Panc1 (cell line): ENCODE results near the gene EED. TPM values are rescaled to one million over a fixed set of nuclear protein-coding genes. Genes with fewer than 3 reads are reported as not detected.

Experiments
- ATAC-seq: fragments of 200-7000 bp; cut with Tn5 transposase; 2 replicates; pipeline ENCODE4 v1.9.1; 2020; ENCODE audit warnings: mild to moderate bottlenecking, moderate library complexity
- BruUV-seq: library from RNA; stranded (reverse); fragments of 400-500 nt; replicated peaks from 2 replicates; lab custom pipeline; 2021; lab: Mats Ljungman, UMichigan
- CTCF ChIA-PET: fragments of 300-600 bp; sonication (Branson Sonifier 250); formaldehyde crosslinking; loops from one replicate; lab custom pipeline; 2022; ENCODE audit warnings: antibody characterized with exemption; lab: Charles Lee
- POLR2A ChIA-PET: fragments of 300-600 bp; sonication (Branson Sonifier 250); formaldehyde crosslinking; loops from one replicate; lab custom pipeline; 2022; ENCODE audit warnings: antibody characterized with exemption; lab: Charles Lee
- DNase-seq: peaks from one replicate; pipeline ENCODE4 v3.0.0-alpha.2; 2010; ENCODE audit warnings: low read depth, low spot score
- H3K27ac ChIP-seq: 2 replicates; pipeline ENCODE4 v1.5.1; 2011; ENCODE audit warnings: mild to moderate bottlenecking, low read length, inconsistent platforms
- H3K27me3 ChIP-seq: fragments of 200-500 bp; sonication (Bioruptor generic); 2 replicates; pipeline ENCODE4 v1.6.0; 2014; ENCODE audit warnings: low read length, inconsistent platforms; ENCODE audit not compliant: control insufficient read depth, insufficient read depth
- H3K36me3 ChIP-seq: fragments of 200-500 bp; sonication (Bioruptor generic); 2 replicates; pipeline ENCODE4 v1.5.1; 2014; ENCODE audit warnings: inconsistent platforms, mild to moderate bottlenecking, low read length, moderate library complexity; ENCODE audit not compliant: control insufficient read depth, insufficient read depth
- H3K4me1 ChIP-seq: 2 replicates; pipeline ENCODE4 v1.5.1; 2011; ENCODE audit warnings: inconsistent platforms, mild to moderate bottlenecking, low read length, moderate library complexity; ENCODE audit not compliant: control insufficient read depth, insufficient read depth
- H3K4me3 ChIP-seq, 2 experiments: 2 replicates each; pipeline ENCODE4 v1.5.1; 2011 to 2012; ENCODE audit warnings: low read depth in 2 of 2, low read length in 2 of 2, mild to moderate bottlenecking in 2 of 2, inconsistent platforms in 1 of 2, moderate library complexity in 1 of 2
- H3K9me3 ChIP-seq: fragments of 200-500 bp; sonication (Bioruptor generic); 2 replicates; pipeline ENCODE4 v1.5.1; 2014; ENCODE audit warnings: low read depth, mild to moderate bottlenecking, inconsistent platforms, low read length, moderate library complexity; ENCODE audit not compliant: control insufficient read depth, insufficient read depth
- POLR2AphosphoS5 ChIP-seq: IDR thresholded peaks from 2 replicates; pipeline ENCODE4 v1.6.1; 2012; ENCODE audit warnings: mild to moderate bottlenecking, low read depth, low read length, moderate library complexity
- SIN3A ChIP-seq: IDR thresholded peaks from 2 replicates; pipeline ENCODE4 v1.6.1; 2012; ENCODE audit warnings: low read depth, mild to moderate bottlenecking, low read length, moderate library complexity, borderline replicate concordance; ENCODE audit not compliant: insufficient read depth
- TCF7L2 ChIP-seq: IDR thresholded peaks from 2 replicates; pipeline ENCODE4 v1.6.1; 2011; ENCODE audit warnings: mild to moderate bottlenecking, low read depth, low read length, inconsistent platforms
- in situ Hi-C: cut with HindIII; loops from 2 replicates; pipeline ENCODE4 v1.10.0; 2016; ENCODE audit warnings: low sequenced_read_pairs, low pct_unique_long_range_greater_than_20kb
- intact Hi-C: fragments of 100-400 bp; cut with micrococcal nuclease; formaldehyde crosslinking; loops from one replicate; pipeline ENCODE4 v1.10.0; 2022; ENCODE audit not compliant: unreplicated experiment
- total RNA-seq: library from RNA; stranded (reverse); gene quantifications from one replicate; pipeline ENCODE4 v1.2.1, GENCODE V29; 2021; ENCODE audit not compliant: unreplicated experiment
- TF ChIP-seq, protein P1 (sequence below): fragments of 450-650 bp; IDR thresholded peaks from 2 replicates; pipeline ENCODE4 v1.5.1; 2017; ENCODE audit warnings: mild to moderate bottlenecking
- TF ChIP-seq, protein P2 (sequence below), 2 experiments: IDR thresholded peaks; 2 replicates each; pipeline ENCODE4 v1.6.1; 2011 to 2012; ENCODE audit warnings: low read depth in 2 of 2, control low read depth in 1 of 2, low read length in 1 of 2, mild to moderate bottlenecking in 1 of 2, moderate library complexity in 1 of 2; ENCODE audit not compliant: insufficient read depth in 1 of 2

The EED gene
- total RNA-seq, 1 experiment from 2014 or later, result 29.0 TPM

DNA sequence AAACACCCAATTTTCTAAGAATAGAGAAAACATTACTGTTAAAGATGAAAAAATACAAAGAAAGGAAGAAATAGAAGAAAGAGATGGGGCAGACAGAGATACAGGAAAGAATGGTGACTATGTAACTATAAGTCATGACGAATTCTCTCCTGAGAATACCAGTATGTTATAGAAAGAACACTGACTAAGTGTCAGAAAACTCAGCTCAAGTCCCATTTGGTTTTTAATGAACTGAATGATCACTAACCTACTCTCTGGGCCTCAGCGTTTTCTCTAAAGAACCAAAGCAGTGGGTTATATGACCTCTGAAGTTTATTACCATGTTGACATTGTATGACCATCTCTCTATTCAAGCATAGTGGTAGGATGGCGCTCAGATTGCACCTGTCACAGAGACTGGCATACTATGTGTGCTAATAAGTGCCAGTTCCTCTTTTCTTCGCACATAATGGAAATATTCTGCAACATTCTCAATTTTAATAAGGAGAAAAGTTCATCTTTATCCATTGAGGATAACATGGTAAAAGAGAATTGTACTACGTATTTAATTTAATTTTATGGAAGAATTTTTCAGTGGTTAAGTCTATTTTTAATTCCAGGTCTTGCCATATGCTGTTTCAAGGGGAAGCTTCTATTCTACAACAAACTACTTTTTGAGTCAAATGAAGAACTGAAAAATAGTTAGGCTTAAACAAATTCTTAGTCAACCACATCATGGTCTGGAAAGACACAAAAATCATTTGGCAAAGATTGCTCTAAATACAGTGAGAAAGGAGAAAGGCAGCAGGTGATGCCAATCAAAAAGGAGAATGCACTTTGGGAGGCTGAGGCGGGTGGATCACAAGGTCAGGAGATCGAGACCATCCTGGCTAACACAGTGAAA, 25.0 kb upstream of the EED start:
- no peak overlapping the region for H3K27ac ChIP-seq
- 0 out of 2 replicates have a peak, but pooled peaks cover 4% of the 10 kb centered on the region for H3K4me1 ChIP-seq
- BruUV-seq, result no TSS peak
- no peak overlapping the region for H3K4me3 ChIP-seq
- ChIA-PET POLR2A (no interaction called here), CTCF (no interaction called here)
- no peak for ATAC-seq
- H3K27me3 ChIP-seq, result peaks cover 9% of the 10 kb centered on the region; the same call in 1 of the 2 replicates
- in situ Hi-C loops, result no loop called here
- H3K36me3 ChIP-seq, result no peaks in the 10 kb centered on the region
- H3K9me3 ChIP-seq, result no peaks in the 10 kb centered on the region
- TF ChIP-seq, protein P1, sequence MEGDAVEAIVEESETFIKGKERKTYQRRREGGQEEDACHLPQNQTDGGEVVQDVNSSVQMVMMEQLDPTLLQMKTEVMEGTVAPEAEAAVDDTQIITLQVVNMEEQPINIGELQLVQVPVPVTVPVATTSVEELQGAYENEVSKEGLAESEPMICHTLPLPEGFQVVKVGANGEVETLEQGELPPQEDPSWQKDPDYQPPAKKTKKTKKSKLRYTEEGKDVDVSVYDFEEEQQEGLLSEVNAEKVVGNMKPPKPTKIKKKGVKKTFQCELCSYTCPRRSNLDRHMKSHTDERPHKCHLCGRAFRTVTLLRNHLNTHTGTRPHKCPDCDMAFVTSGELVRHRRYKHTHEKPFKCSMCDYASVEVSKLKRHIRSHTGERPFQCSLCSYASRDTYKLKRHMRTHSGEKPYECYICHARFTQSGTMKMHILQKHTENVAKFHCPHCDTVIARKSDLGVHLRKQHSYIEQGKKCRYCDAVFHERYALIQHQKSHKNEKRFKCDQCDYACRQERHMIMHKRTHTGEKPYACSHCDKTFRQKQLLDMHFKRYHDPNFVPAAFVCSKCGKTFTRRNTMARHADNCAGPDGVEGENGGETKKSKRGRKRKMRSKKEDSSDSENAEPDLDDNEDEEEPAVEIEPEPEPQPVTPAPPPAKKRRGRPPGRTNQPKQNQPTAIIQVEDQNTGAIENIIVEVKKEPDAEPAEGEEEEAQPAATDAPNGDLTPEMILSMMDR, result no peak
- TF ChIP-seq TCF7L2 (no peak), POLR2AphosphoS5 (no peak), SIN3A (no peak)
- TF ChIP-seq, protein P2, sequence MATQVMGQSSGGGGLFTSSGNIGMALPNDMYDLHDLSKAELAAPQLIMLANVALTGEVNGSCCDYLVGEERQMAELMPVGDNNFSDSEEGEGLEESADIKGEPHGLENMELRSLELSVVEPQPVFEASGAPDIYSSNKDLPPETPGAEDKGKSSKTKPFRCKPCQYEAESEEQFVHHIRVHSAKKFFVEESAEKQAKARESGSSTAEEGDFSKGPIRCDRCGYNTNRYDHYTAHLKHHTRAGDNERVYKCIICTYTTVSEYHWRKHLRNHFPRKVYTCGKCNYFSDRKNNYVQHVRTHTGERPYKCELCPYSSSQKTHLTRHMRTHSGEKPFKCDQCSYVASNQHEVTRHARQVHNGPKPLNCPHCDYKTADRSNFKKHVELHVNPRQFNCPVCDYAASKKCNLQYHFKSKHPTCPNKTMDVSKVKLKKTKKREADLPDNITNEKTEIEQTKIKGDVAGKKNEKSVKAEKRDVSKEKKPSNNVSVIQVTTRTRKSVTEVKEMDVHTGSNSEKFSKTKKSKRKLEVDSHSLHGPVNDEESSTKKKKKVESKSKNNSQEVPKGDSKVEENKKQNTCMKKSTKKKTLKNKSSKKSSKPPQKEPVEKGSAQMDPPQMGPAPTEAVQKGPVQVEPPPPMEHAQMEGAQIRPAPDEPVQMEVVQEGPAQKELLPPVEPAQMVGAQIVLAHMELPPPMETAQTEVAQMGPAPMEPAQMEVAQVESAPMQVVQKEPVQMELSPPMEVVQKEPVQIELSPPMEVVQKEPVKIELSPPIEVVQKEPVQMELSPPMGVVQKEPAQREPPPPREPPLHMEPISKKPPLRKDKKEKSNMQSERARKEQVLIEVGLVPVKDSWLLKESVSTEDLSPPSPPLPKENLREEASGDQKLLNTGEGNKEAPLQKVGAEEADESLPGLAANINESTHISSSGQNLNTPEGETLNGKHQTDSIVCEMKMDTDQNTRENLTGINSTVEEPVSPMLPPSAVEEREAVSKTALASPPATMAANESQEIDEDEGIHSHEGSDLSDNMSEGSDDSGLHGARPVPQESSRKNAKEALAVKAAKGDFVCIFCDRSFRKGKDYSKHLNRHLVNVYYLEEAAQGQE (IDR thresholded peaks at IDR 0.05; ENCODE audit: insufficient read depth in 1 of 2, low read depth in 2 of 2, low read length in 1 of 2), result no peak
- no peak for DNase-seq
- intact Hi-C loops, result loop anchor here (5.0 kb wide), 1 partner anchor 277 kb away; no protein-coding TSS in a partner anchor

DNA sequence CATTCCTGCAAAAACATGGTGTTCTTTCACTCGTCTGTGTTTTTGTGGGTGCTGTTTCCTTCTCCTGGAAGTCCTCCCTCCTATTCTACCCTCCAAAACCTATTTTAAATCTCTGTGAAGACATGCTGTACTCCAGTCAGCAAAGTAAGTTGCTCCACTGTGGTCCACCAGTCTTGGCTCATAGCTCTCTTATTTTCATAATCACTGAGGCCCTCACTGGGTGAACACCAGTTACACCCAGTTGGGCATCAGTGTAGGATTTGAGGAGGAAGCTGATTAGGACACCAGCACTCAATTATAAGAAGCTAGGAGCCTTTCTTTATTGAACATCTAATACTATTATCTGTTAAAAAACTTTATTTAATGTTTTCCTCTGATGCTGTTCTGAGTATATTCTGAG, 23.9 kb upstream of the EED start:
- no peak for DNase-seq
- Histone ChIP-seq H3K27me3 (peaks cover 9% of the 10 kb centered on the region; the same call in 1 of the 2 replicates), H3K36me3 (no peaks in the 10 kb centered on the region), H3K27ac (no peak overlapping the region), H3K4me3 (no peak overlapping the region), H3K9me3 (no peaks in the 10 kb centered on the region), H3K4me1 (0 out of 2 replicates have a peak, but pooled peaks cover 4% of the 10 kb centered on the region)
- ATAC-seq, result no peak
- intact Hi-C loops (no loop called here), in situ Hi-C loops (no loop called here)
- ChIA-PET CTCF (interaction anchor here (0.6 to 0.8 kb wide), 2 partner anchors 247 to 360 kb away, joined by 3 to 8 read pairs; no protein-coding TSS in a partner anchor), POLR2A (no interaction called here)
- BruUV-seq, result no TSS peak
- no peak for TF ChIP-seq TCF7L2
- TF ChIP-seq SIN3A, result no peak
- TF ChIP-seq, protein P2 (IDR thresholded peaks at IDR 0.05; ENCODE audit: insufficient read depth in 1 of 2, low read depth in 2 of 2, low read length in 1 of 2), result no peak
- TF ChIP-seq, protein P1, result no peak
- TF ChIP-seq POLR2AphosphoS5, result no peak
